Activated CD8-positive, alpha-beta T cell treated with anti-CD3 and anti-CD28 coated beads, Interleukin-2, amount 10 ng/mL, durations not matched to agents 7 days and 5 days (primary cell): ENCODE data around the gene AKR1B1. TPM values are rescaled to one million over a fixed set of nuclear protein-coding genes. Genes with fewer than 3 reads are reported as not detected.

ENCODE experiments used
- ATAC-seq: fragments of 150-1000 bp; cut with Tn5 transposase; one replicate; pipeline ENCODE4 v1.10.0; 2021; ENCODE audit warnings: moderate library complexity
- CTCF ChIA-PET: fragments of 350-600 bp; sonication (Branson Sonifier 250); formaldehyde crosslinking; loops from one replicate; lab custom pipeline; 2021; ENCODE audit warnings: antibody characterized with exemption; lab: Charles Lee
- POLR2A ChIA-PET: fragments of 350-600 bp; sonication (Branson Sonifier 250); formaldehyde crosslinking; loops from one replicate; lab custom pipeline; 2021; ENCODE audit warnings: antibody characterized with exemption; lab: Charles Lee
- DNase-seq: peaks from one replicate; pipeline ENCODE4 v3.0.0-alpha.2; 2020
- H3K27ac Mint-ChIP-seq: one replicate; pipeline ENCODE4 v1.8.0; 2021; ENCODE audit warnings: mild to moderate bottlenecking, mixed read lengths
- H3K27me3 Mint-ChIP-seq: one replicate; pipeline ENCODE4 v1.8.0; 2021; ENCODE audit warnings: low read depth, mixed read lengths
- H3K36me3 Mint-ChIP-seq: one replicate; pipeline ENCODE4 v1.8.0; 2021; ENCODE audit warnings: low read depth, mixed read lengths
- H3K4me1 Mint-ChIP-seq: one replicate; pipeline ENCODE4 v1.8.0; 2021; ENCODE audit warnings: low read depth, mixed read lengths
- H3K4me3 Mint-ChIP-seq: one replicate; pipeline ENCODE4 v1.8.0; 2021; ENCODE audit warnings: mild to moderate bottlenecking, mixed read lengths
- H3K9me3 Mint-ChIP-seq: one replicate; pipeline ENCODE4 v1.8.0; 2022; ENCODE audit warnings: mixed read lengths; ENCODE audit not compliant: insufficient read depth
- total RNA-seq, 2 experiments: library from RNA; stranded (reverse); gene quantifications; one replicate each; pipeline ENCODE4 v1.2.3, GENCODE V29; 2021

Gene AKR1B1
- total RNA-seq, 2 experiments from 2014 or later = 99.8 to 101 TPM

DNA sequence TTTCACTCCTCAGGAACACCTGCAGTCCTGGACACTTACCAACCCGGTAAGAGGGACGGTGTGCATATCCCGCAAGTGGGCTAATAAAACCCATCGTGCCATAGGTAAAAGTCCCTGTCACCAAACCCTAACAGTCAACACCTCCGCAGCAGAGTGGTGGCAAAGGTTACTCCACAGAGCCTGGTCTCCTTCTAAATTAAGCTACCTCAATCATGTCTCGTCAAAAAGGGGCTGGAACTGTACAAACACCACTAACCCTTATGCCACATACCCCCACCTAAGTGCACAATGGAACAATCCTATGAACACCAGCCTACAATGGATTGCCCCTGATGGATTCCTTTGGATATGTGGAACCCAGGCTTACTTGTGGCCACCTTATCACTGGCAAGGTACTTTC lies 9.6 kb upstream of the AKR1B1 start:
- Mint-ChIP-seq H3K27ac (no peak overlapping the region), H3K9me3 (peaks cover 15% of the 10 kb centered on the region), H3K4me3 (no peak overlapping the region), H3K36me3 (peaks cover 2% of the 10 kb centered on the region), H3K4me1 (no peaks in the 10 kb centered on the region), H3K27me3 (peaks cover 7% of the 10 kb centered on the region)
- CTCF ChIA-PET = no interaction called here
- DNase-seq = no peak
- POLR2A ChIA-PET = no interaction called here
- no peak for ATAC-seq

DNA sequence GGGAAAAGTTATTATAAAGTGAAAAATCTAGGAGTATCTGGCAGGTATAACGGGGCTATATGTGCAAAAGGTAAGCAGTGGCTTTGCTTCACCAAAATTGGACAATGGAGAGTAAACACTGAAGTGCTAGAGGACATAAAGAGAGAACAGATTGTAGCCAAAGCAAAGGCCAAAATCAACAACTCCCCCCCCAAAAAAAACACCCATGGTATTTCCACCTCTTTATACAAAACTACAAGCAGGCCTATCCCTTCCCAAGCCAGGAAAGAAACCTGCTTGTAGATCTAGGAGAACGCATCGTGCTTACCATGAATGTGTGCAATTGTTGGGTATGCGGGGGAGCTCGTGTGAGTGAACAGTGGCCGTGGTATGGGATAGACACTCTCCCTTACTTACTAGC lies 9.2 kb upstream of the AKR1B1 start:
- ATAC-seq = no peak

DNA sequence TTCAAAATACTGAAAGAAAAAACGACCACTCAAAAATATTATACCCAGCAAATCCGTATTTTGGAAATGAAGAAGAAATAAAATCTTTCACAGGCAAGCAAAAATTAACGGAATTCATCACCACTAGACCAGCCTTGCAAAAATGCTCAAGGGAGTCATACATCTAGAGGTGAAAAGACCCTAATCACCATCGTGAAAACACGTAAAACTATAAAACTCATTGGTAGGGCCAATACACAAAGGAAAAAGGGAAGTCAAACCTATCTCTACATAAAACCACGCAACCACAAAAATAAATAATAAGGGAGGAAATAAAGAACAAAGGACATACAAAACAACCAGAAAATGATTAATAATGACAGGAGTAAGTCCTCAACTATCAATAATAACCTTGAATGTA lies 6.6 kb upstream of the AKR1B1 start:
- ATAC-seq (no peak), DNase-seq (no peak)
- peaks cover 7% of the 10 kb centered on the region for H3K27me3 Mint-ChIP-seq
- no peak overlapping the region for H3K4me3 Mint-ChIP-seq
- peaks cover 2% of the 10 kb centered on the region for H3K36me3 Mint-ChIP-seq
- CTCF ChIA-PET = interaction anchor here (1.0 kb wide), 1 partner anchor 32 kb away, joined by 3 read pairs; no protein-coding TSS in a partner anchor
- POLR2A ChIA-PET = no interaction called here
- H3K9me3 Mint-ChIP-seq = peaks cover 15% of the 10 kb centered on the region
- no peak overlapping the region for H3K27ac Mint-ChIP-seq
- no peaks in the 10 kb centered on the region for H3K4me1 Mint-ChIP-seq

More for the DNA sequence above, 9.2 kb upstream of the AKR1B1 start:
- ChIA-PET CTCF (interaction anchor here (0.6 kb wide), 1 partner anchor 35 kb away, joined by 3 read pairs; no protein-coding TSS in a partner anchor), POLR2A (no interaction called here)
- Mint-ChIP-seq H3K9me3 (peaks cover 15% of the 10 kb centered on the region), H3K27me3 (peaks cover 7% of the 10 kb centered on the region), H3K27ac (no peak overlapping the region), H3K4me3 (no peak overlapping the region), H3K36me3 (peaks cover 2% of the 10 kb centered on the region), H3K4me1 (no peaks in the 10 kb centered on the region)
- no peak for DNase-seq

DNA sequence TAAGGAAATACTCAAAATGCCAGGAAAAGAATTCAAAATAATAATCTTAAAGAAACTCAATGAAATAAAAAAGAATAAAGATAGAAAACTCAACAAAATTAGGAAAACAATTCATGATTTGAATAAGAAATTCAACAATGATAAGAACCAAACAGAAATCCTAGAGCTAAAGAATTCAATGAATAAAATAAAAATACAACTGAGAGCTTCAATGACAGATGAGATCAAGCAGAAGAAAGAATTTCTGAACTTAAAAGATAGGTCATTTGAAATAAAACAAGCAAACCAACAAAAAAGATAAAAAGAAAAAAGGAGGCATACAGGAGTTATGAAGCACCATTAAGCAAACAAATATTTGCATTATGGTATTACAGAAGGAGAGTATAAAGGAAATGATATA lies 5.6 kb upstream of the AKR1B1 start:
- Mint-ChIP-seq H3K27ac (no peak overlapping the region), H3K36me3 (peaks cover 2% of the 10 kb centered on the region), H3K9me3 (peaks cover 15% of the 10 kb centered on the region), H3K4me1 (peaks cover 7% of the 10 kb centered on the region), H3K27me3 (peaks cover 7% of the 10 kb centered on the region), H3K4me3 (no peak overlapping the region)
- DNase-seq (no peak), ATAC-seq (no peak)
- CTCF ChIA-PET = interaction anchor here (1.0 kb wide), 1 partner anchor 32 kb away, joined by 3 read pairs; no protein-coding TSS in a partner anchor
- POLR2A ChIA-PET = no interaction called here

DNA sequence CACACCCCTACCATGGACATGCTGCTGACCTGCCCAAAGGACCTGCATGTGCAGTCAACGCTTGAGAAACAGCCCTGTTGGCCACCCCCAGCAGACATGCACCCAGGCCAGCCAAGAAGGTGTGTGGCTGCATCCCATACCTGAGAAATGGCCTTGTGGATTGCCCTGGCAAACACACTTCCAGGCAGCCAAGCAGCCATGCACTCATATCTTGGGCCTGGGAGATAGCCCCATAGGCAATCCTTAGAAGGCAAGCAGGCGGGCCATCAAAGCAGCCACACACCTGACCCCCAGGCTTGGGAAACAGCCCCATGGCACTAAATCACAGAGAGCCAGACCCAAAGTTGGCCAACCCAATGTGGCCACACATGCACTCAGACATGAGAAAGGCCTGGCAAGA lies 4.9 kb upstream of the AKR1B1 start:
- Mint-ChIP-seq H3K27me3 (peaks cover 7% of the 10 kb centered on the region), H3K36me3 (peaks cover 2% of the 10 kb centered on the region), H3K27ac (no peak overlapping the region), H3K9me3 (peaks cover 15% of the 10 kb centered on the region), H3K4me3 (no peak overlapping the region), H3K4me1 (peaks cover 12% of the 10 kb centered on the region)
- ATAC-seq = no peak
- CTCF ChIA-PET = no interaction called here
- POLR2A ChIA-PET = no interaction called here
- DNase-seq = no peak

DNA sequence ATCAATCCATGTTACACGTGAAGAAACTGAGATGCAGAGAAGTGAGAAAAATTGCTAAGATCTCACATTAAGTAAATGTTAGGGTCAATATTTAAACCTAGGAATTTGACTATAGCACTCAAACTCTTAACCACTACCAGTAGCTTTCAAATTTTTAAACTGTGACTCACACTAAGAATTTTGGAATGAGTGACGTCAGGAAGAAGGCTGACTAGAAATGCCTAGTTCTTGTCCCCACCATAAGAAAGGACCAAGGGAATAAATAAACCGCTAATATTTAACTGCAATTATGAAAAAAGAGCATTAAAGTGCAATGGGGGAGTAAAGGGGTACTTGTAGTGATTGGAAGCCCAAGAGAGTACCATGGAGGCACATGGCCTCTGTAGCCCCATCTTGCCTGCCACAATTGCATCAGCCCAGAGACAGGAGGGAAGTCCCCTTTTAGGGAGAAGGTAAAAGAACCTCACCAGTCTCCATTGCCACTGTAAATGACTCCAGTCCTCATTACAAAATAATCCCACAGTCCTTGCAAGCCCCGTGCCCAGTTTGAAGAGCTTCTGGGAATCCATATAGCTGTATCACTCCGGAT lies 3.5 kb upstream of the AKR1B1 start:
- POLR2A ChIA-PET = no interaction called here
- ATAC-seq (no peak), DNase-seq (no peak)
- Mint-ChIP-seq H3K4me1 (peaks cover 23% of the 10 kb centered on the region), H3K27me3 (peaks cover 7% of the 10 kb centered on the region), H3K9me3 (peaks cover 15% of the 10 kb centered on the region), H3K4me3 (no peak overlapping the region), H3K36me3 (peaks cover 6% of the 10 kb centered on the region), H3K27ac (no peak overlapping the region)
- CTCF ChIA-PET = no interaction called here

DNA sequence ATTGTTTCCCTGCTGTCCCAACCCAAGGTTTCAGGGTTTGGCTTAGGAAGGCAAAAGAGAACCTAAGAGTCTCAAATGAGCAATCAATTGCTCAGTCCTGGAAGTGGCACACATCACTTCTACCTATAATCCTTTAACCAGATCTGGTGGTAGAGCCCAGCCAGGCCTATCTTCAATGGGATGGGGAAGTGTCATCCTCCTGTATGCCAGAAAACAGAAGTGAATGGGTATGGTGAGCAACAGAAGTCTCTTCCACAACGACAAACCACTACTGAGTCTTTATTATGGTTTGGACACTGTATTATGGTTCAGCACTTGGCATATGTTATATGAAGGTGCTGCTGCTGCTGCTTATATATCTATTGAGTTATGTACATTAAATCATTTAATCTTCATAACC lies 3.0 kb upstream of the AKR1B1 start:
- Mint-ChIP-seq H3K36me3 (peaks cover 11% of the 10 kb centered on the region), H3K4me3 (no peak overlapping the region), H3K9me3 (peaks cover 15% of the 10 kb centered on the region), H3K27ac (no peak overlapping the region), H3K4me1 (peaks cover 27% of the 10 kb centered on the region), H3K27me3 (peaks cover 3% of the 10 kb centered on the region)
- ATAC-seq (no peak), DNase-seq (no peak)
- CTCF ChIA-PET = interaction anchor here (1.0 to 1.3 kb wide), 2 partner anchors 30 to 53 kb away, joined by 3 to 4 read pairs; no protein-coding TSS in a partner anchor
- POLR2A ChIA-PET = no interaction called here

DNA sequence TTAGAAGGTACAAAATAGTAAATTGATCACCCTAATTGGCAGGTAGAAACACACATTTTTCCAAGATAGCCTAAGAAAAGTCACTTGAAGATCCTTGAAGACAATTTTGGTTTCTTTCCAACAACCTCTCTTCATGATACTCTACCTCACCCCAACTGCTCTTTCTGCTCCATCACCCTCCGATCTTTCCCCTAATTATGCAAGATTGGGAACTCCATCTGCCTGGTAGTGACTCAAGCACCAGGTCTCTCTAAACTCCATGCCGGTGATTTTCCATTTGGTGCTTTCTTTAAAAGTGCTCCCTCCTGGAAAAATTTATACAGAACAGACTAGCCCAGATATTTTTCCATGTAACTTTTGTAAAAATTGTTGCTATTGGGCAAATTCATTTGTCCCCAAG lies 1.1 kb upstream of the AKR1B1 start:
- ChIA-PET POLR2A (no interaction called here), CTCF (interaction anchor here (1.0 to 4.7 kb wide), 7 partner anchors 10 to 184 kb away, joined by 3 to 39 read pairs (median 3); no protein-coding TSS in a partner anchor)
- DNase-seq (no peak), ATAC-seq (no peak)
- Mint-ChIP-seq H3K9me3 (peaks cover 7% of the 10 kb centered on the region), H3K4me3 (peak overlapping the region; percentile 10), H3K36me3 (peaks cover 22% of the 10 kb centered on the region), H3K27ac (peak overlapping the region; percentile 14), H3K27me3 (no peaks in the 10 kb centered on the region), H3K4me1 (peaks cover 33% of the 10 kb centered on the region)

DNA sequence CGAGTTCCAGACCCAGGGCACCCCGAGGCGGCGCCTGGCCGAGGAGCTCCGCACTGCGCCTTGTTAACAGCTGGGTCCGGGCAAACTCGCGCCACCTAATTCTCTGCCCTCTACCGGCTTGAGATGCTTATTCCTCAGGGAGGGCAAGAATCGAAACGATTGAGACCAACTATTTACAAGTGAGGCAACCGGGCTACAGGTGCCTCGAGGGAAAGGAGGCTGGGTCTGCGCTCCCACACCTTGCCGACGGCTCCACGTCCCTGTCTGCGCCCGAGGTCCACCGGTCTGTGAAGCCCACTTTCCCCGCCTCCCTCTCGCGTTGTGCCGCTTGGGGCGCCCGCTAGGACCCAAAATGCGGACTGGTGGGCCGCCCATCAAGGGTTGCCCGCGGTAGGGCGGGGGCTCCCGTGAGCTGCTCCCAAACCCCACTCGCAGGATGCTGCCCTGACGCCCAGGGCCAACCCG lies 527 bp downstream of the AKR1B1 start:
- H3K27me3 Mint-ChIP-seq = no peaks in the 10 kb centered on the region
- peaks cover 48% of the 10 kb centered on the region for H3K4me1 Mint-ChIP-seq
- ChIA-PET CTCF (interaction anchor here (0.6 to 4.7 kb wide), 12 partner anchors 10 to 188 kb away, joined by 3 to 39 read pairs (median 3); partner anchors contain the start of gene BPGM), POLR2A (interaction anchor here (1.2 to 1.4 kb wide), 3 partner anchors 12 to 142 kb away, joined by 3 to 5 read pairs (median 4); partner anchors contain the start of gene SLC35B4)
- peaks cover 22% of the 10 kb centered on the region for H3K36me3 Mint-ChIP-seq
- peak overlapping the region; percentile 81 for H3K27ac Mint-ChIP-seq
- H3K9me3 Mint-ChIP-seq = no peaks in the 10 kb centered on the region
- ATAC-seq = peak; percentile 65
- peak; percentile 64 for DNase-seq
- peak overlapping the region; percentile 86 for H3K4me3 Mint-ChIP-seq

DNA sequence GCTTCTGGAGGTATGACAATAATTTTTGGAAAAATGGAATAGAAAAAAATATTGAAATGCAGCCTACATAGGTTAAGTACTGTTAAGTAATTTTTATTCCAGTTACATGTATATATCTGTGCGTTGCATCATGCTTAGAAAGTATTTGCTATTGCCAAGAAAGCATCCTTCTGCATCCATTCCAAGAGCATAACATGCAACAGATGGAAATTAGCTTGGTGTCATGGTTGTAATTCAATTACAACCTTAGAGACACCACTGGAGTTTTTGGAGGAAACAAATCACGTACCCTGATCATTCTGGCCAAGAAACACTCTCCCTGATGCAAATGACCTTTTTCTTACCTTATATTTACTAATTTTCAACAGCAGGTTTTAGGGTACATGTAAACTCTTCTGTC lies 1.7 kb downstream of the AKR1B1 start:
- Mint-ChIP-seq H3K4me1 (peaks cover 51% of the 10 kb centered on the region), H3K27ac (no peak overlapping the region), H3K4me3 (peak overlapping the region; percentile 86), H3K27me3 (no peaks in the 10 kb centered on the region), H3K36me3 (peaks cover 23% of the 10 kb centered on the region), H3K9me3 (no peaks in the 10 kb centered on the region)
- DNase-seq (no peak), ATAC-seq (no peak)
- POLR2A ChIA-PET = no interaction called here
- CTCF ChIA-PET = interaction anchor here (0.8 to 4.7 kb wide), 5 partner anchors 11 to 25 kb away, joined by 3 to 39 read pairs (median 4); no protein-coding TSS in a partner anchor

DNA sequence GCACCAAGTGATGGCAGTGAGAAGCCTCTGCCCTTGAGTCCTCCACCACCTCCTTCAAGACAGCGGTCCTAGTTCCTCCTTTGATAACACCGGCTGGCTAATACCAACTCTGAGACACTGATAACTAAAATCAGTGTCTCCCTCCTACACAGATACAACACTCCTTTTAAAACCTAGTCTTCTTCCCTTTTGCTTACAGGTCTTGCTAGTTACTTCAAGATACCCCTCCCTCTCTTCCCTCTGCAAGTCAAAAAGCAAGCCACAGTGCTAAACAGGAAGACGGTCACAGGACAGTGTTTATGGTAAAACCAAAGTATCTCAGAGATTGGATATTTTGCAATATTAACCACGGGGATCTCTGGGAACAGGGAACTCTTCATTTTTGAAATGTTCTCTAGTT lies 4.6 kb downstream of the AKR1B1 start:
- H3K9me3 Mint-ChIP-seq = no peaks in the 10 kb centered on the region
- peaks cover 48% of the 10 kb centered on the region for H3K4me1 Mint-ChIP-seq
- H3K27me3 Mint-ChIP-seq = no peaks in the 10 kb centered on the region
- POLR2A ChIA-PET = no interaction called here
- CTCF ChIA-PET = interaction anchor here (2.4 kb wide), 1 partner anchor 21 kb away, joined by 18 read pairs; no protein-coding TSS in a partner anchor
- no peak for ATAC-seq
- H3K4me3 Mint-ChIP-seq = peak overlapping the region; percentile 48
- H3K36me3 Mint-ChIP-seq = peaks cover 32% of the 10 kb centered on the region
- H3K27ac Mint-ChIP-seq = peak overlapping the region; percentile 55
- no peak for DNase-seq

DNA sequence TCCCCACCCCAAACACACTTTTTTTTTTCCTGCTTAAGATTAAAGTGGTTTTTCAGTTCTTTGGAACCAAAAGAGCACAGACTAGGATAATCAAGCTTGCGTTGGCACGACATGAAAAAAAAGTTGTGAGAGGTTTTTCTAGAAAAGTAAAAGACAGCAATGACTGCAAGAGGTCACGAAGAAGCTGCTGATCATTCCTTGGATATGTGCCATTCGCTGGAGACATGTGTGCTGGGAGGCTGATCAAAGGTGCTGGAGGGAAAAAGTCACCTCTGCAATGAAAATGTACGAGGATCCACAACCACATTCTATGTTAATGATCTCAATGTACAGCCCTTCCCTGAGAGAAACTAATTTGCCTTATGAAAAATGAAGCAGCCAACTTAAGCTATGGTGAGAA lies 5.4 kb downstream of the AKR1B1 start:
- Mint-ChIP-seq H3K27me3 (no peaks in the 10 kb centered on the region), H3K9me3 (no peaks in the 10 kb centered on the region), H3K4me1 (peaks cover 45% of the 10 kb centered on the region), H3K27ac (no peak overlapping the region), H3K36me3 (peaks cover 34% of the 10 kb centered on the region), H3K4me3 (no peak overlapping the region)
- ChIA-PET CTCF (interaction anchor here (0.6 to 2.4 kb wide), 2 partner anchors 21 to 534 kb away, joined by 4 to 18 read pairs; no protein-coding TSS in a partner anchor), POLR2A (no interaction called here)
- ATAC-seq (no peak), DNase-seq (no peak)
